B cell (primary cell): ENCODE measurements around the gene SACM1L. TPM values are rescaled to one million over a fixed set of nuclear protein-coding genes. Genes with fewer than 3 reads are reported as not detected.

Experiments
- ATAC-seq: fragments of 200-7000 bp; cut with Tn5 transposase; one replicate; pipeline ENCODE4 v1.10.0; 2021; ENCODE audit warnings: low read depth, mild to moderate bottlenecking, moderate number of reproducible peaks, moderate library complexity
- CTCF ChIA-PET: fragments of 350-600 bp; sonication (Branson Sonifier 250); formaldehyde crosslinking; loops from one replicate; lab custom pipeline; 2021; ENCODE audit warnings: antibody characterized with exemption, inconsistent platforms; lab: Charles Lee
- POLR2A ChIA-PET: fragments of 350-600 bp; sonication (Branson Sonifier 250); formaldehyde crosslinking; loops from one replicate; lab custom pipeline; 2021; ENCODE audit warnings: antibody characterized with exemption; lab: Charles Lee
- DNase-seq: peaks from one replicate; pipeline ENCODE4 v3.0.0; 2013
- H2AFZ ChIP-seq: 2 replicates; pipeline ENCODE4 v1.6.1; 2012; ENCODE audit warnings: mild to moderate bottlenecking, low read depth, low read length; ENCODE audit not compliant: insufficient read depth, poor library complexity, severe bottlenecking
- H3K27ac ChIP-seq, 2 donors: 1 replicate in 1 of 2; 2 replicates in 1 of 2; pipeline ENCODE4 v1.5.1; 2012 to 2013; ENCODE audit warnings: low read length in 2 of 2, mild to moderate bottlenecking in 2 of 2, moderate library complexity in 1 of 2
- H3K27me3 ChIP-seq, 4 experiments: fragments of 200-600 bp in 1 of 4; sonication (generic) in 1 of 4; replicated peaks in 1 of 4; 1 replicate in 2 of 4; 2 replicates in 2 of 4; pipeline versions ENCODE4 v1.6.1 to v1.7.0; 2013 to 2016; ENCODE audit warnings: low read length in 3 of 4, mild to moderate bottlenecking in 2 of 4, mixed read lengths in 1 of 4, moderate library complexity in 1 of 4; ENCODE audit not compliant: insufficient read depth in 4 of 4, control insufficient read depth in 3 of 4; ENCODE audit errors: control extremely low read depth in 1 of 4
- H3K36me3 ChIP-seq, 2 experiments: replicated peaks in 1 of 2; 1 replicate in 1 of 2; 2 replicates in 1 of 2; pipeline versions ENCODE4 v1.6.1 to v1.7.1; 2013; ENCODE audit warnings: low read length in 1 of 2; ENCODE audit not compliant: insufficient read depth in 2 of 2, control insufficient read depth in 1 of 2; ENCODE audit errors: control extremely low read depth in 1 of 2, extremely low read depth in 1 of 2
- H3K4me1 ChIP-seq, 2 donors: fragments of 200-600 bp in 1 of 2; sonication (generic) in 1 of 2; 1 replicate in 1 of 2; 2 replicates in 1 of 2; pipeline versions ENCODE4 v1.5.1 to v1.6.1; 2013 to 2017; ENCODE audit warnings: low read length in 2 of 2; ENCODE audit not compliant: control insufficient read depth in 2 of 2, insufficient read depth in 2 of 2
- H3K4me2 ChIP-seq: replicated peaks from 2 replicates; pipeline ENCODE3; 2012; ENCODE audit warnings: mild to moderate bottlenecking, low read depth, low read length; ENCODE audit not compliant: poor library complexity, severe bottlenecking
- H3K4me3 ChIP-seq, 5 experiments: fragments of 200-600 bp in 1 of 5; sonication (generic) in 1 of 5; 1 replicate in 3 of 5; 2 replicates in 2 of 5; pipeline versions ENCODE4 v1.5.1 to v1.7.0; 2011 to 2016; ENCODE audit warnings: low read length in 4 of 5, mild to moderate bottlenecking in 4 of 5, low read depth in 2 of 5, control low read depth in 1 of 5, moderate library complexity in 1 of 5; ENCODE audit not compliant: insufficient read depth in 1 of 5; ENCODE audit errors: control extremely low read depth in 1 of 5, extremely low read depth in 1 of 5
- H3K79me2 ChIP-seq: fragments of 200-600 bp; sonication (generic); one replicate; pipeline ENCODE4 v1.6.0; 2016; ENCODE audit warnings: low read length; ENCODE audit not compliant: control insufficient read depth, insufficient read depth
- H3K9ac ChIP-seq: fragments of 200-600 bp; sonication (generic); 2 replicates; pipeline ENCODE4 v1.6.1; 2017; ENCODE audit warnings: mild to moderate bottlenecking, low read length, moderate library complexity
- H3K9me3 ChIP-seq, 3 donors: one replicate each; pipeline versions ENCODE4 v1.6.1 to v1.7.1; 2013; ENCODE audit warnings: low read length in 2 of 3; ENCODE audit not compliant: control insufficient read depth in 2 of 3, insufficient read depth in 1 of 3; ENCODE audit errors: control extremely low read depth in 1 of 3
- H4K20me1 ChIP-seq: 2 replicates; pipeline ENCODE4 v1.6.0; 2012; ENCODE audit warnings: mild to moderate bottlenecking, low read length; ENCODE audit not compliant: insufficient read depth, control insufficient read depth, poor library complexity, severe bottlenecking
- H3K27ac Mint-ChIP-seq: one replicate; pipeline ENCODE4 v1.8.0; 2021; ENCODE audit warnings: mixed read lengths
- H3K27me3 Mint-ChIP-seq: one replicate; pipeline ENCODE4 v1.8.0; 2021; ENCODE audit warnings: mixed read lengths
- H3K4me1 Mint-ChIP-seq: one replicate; pipeline ENCODE4 v1.8.0; 2021; ENCODE audit warnings: mixed read lengths
- H3K4me3 Mint-ChIP-seq: one replicate; pipeline ENCODE4 v1.8.0; 2021; ENCODE audit warnings: mixed read lengths
- H3K9me3 Mint-ChIP-seq: one replicate; pipeline ENCODE4 v1.8.0; 2022; ENCODE audit warnings: mixed read lengths; ENCODE audit not compliant: insufficient read depth
- CTCF ChIP-seq: fragments of 200-600 bp; IDR thresholded peaks from one replicate; pipeline ENCODE4 v1.8.0; 2022; ENCODE audit warnings: antibody characterized with exemption, mild to moderate bottlenecking
- EZH2 ChIP-seq: IDR thresholded peaks from 2 replicates; pipeline ENCODE4 v1.6.1; 2012; ENCODE audit warnings: borderline replicate concordance, low read depth, mild to moderate bottlenecking, moderate library complexity, low read length; ENCODE audit not compliant: insufficient read depth, poor library complexity, severe bottlenecking
- WGBS: methylation state at CpG from one replicate; pipeline ENCODE4 v1.1.5; 2013; ENCODE audit warnings: missing lambda C conversion rate; ENCODE audit not compliant: insufficient coverage; 5-methylcytosine and 5-hydroxymethylcytosine counted together
- intact Hi-C: fragments of 100-400 bp; cut with micrococcal nuclease; formaldehyde crosslinking; loops from one replicate; pipeline ENCODE4 v1.10.0; 2022
- polyA plus RNA-seq: library from polyadenylated mRNA; depleted of rRNA; stranded (reverse); fragments of >200 nt; gene quantifications from 2 replicates; pipeline ENCODE4 v1.2.3, GENCODE V29; 2012
- total RNA-seq, 2 donors: library from RNA; stranded (reverse); fragments of 120-200 nt in 1 of 2; gene quantifications; 1 replicate in 1 of 2; 2 replicates in 1 of 2; pipeline versions ENCODE4 v1.2.3 to v1.2.4, GENCODE V29; 2013 to 2022

Gene SACM1L
- total and polyA plus RNA-seq, 2 donors (not counting 1 experiment from before 2014, with no cell fraction given): 20.7 to 85.7 TPM

- no peak overlapping the region for H2AFZ ChIP-seq
- CTCF ChIA-PET: interaction anchor here (2.2 to 2.7 kb wide), 2 partner anchors 12 to 133 kb away, joined by 14 to 21 read pairs; no protein-coding TSS in a partner anchor
- no peak for ATAC-seq
- H4K20me1 ChIP-seq: peaks cover 83% of the 10 kb centered on the region
- no peak for DNase-seq
- no peak overlapping the region for H3K27ac ChIP-seq
- H3K27me3 Mint-ChIP-seq: no peaks in the 10 kb centered on the region
- peaks cover 44% of the 10 kb centered on the region for H3K4me1 Mint-ChIP-seq
- peaks cover 0 to 9% (median 0%) of the 10 kb centered on the region in 3 donors for H3K9me3 ChIP-seq
- peaks cover 0 to 58% of the 10 kb centered on the region in 2 experiments for H3K36me3 ChIP-seq
- no peaks in the 10 kb centered on the region for H3K27me3 ChIP-seq
- no peak overlapping the region for H3K4me2 ChIP-seq
- peaks cover 96% of the 10 kb centered on the region for H3K79me2 ChIP-seq
- no peak for TF ChIP-seq CTCF
- TF ChIP-seq EZH2: no peak
- POLR2A ChIA-PET: no interaction called here
- intact Hi-C loops: no loop called here
- peaks cover 4% of the 10 kb centered on the region for H3K9me3 Mint-ChIP-seq
- no peak overlapping the region for H3K4me3 Mint-ChIP-seq
- WGBS: 90% methylated on average over 3 of the region's 11 CpGs
- no peak overlapping the region for H3K4me3 ChIP-seq
- no peak overlapping the region for H3K27ac Mint-ChIP-seq
- H3K4me1 ChIP-seq: peaks cover 7 to 10% of the 10 kb centered on the region in 2 donors
- H3K9ac ChIP-seq: no peak overlapping the region
Observed at GRCh38 chr3:45644063-45644790, 45.0 kb upstream of the SACM1L start.

- intact Hi-C loops: no loop called here
- POLR2A ChIA-PET: no interaction called here
- H3K9me3 Mint-ChIP-seq: peaks cover 6% of the 10 kb centered on the region
- H3K4me1 Mint-ChIP-seq: peaks cover 42% of the 10 kb centered on the region
- H3K9ac ChIP-seq: no peak overlapping the region
- H3K4me3 ChIP-seq: no peak overlapping the region
- H3K27ac Mint-ChIP-seq: no peak overlapping the region
- no peak overlapping the region for H3K27ac ChIP-seq
- DNase-seq: no peak
- H3K4me2 ChIP-seq: no peak overlapping the region
- ATAC-seq: no peak
- peaks cover 5% of the 10 kb centered on the region in 2 donors for H3K4me1 ChIP-seq
- no peaks in the 10 kb centered on the region for H3K27me3 ChIP-seq
- H3K9me3 ChIP-seq: peaks cover 0 to 12% (median 1%) of the 10 kb centered on the region in 3 donors
- CTCF ChIA-PET: interaction anchor here (2.2 to 2.7 kb wide), 2 partner anchors 11 to 134 kb away, joined by 14 to 21 read pairs; no protein-coding TSS in a partner anchor
- WGBS: 51% methylated on average over 3 of the region's 5 CpGs
- peaks cover 0 to 52% of the 10 kb centered on the region in 2 experiments for H3K36me3 ChIP-seq
- no peak overlapping the region for H2AFZ ChIP-seq
- peaks cover 78% of the 10 kb centered on the region for H4K20me1 ChIP-seq
- no peak overlapping the region for H3K4me3 Mint-ChIP-seq
- no peak for TF ChIP-seq EZH2
- TF ChIP-seq CTCF: no peak
- H3K27me3 Mint-ChIP-seq: no peaks in the 10 kb centered on the region
- peaks cover 95% of the 10 kb centered on the region for H3K79me2 ChIP-seq
Observed at GRCh38 chr3:45644791-45645201, 44.4 kb upstream of the SACM1L start.
